Measurements from ENCODE around the gene ZBTB47.

Gene ZBTB47

GRCh38 chr3:42688487-42689420 lies 35.3 kb downstream of the ZBTB47 start:
- TF ChIP-seq CTCF (IDR thresholded peaks at IDR 0.05), result no peak

- TF ChIP-seq CTCF (IDR thresholded peaks at IDR 0.05), result no peak
Observed at GRCh38 chr3:42689421-42690014, 36.0 kb downstream of the ZBTB47 start.

- no peak for TF ChIP-seq CTCF (IDR thresholded peaks at IDR 0.05)
Observed at GRCh38 chr3:42690191-42690590, 36.7 kb downstream of the ZBTB47 start.

DNA sequence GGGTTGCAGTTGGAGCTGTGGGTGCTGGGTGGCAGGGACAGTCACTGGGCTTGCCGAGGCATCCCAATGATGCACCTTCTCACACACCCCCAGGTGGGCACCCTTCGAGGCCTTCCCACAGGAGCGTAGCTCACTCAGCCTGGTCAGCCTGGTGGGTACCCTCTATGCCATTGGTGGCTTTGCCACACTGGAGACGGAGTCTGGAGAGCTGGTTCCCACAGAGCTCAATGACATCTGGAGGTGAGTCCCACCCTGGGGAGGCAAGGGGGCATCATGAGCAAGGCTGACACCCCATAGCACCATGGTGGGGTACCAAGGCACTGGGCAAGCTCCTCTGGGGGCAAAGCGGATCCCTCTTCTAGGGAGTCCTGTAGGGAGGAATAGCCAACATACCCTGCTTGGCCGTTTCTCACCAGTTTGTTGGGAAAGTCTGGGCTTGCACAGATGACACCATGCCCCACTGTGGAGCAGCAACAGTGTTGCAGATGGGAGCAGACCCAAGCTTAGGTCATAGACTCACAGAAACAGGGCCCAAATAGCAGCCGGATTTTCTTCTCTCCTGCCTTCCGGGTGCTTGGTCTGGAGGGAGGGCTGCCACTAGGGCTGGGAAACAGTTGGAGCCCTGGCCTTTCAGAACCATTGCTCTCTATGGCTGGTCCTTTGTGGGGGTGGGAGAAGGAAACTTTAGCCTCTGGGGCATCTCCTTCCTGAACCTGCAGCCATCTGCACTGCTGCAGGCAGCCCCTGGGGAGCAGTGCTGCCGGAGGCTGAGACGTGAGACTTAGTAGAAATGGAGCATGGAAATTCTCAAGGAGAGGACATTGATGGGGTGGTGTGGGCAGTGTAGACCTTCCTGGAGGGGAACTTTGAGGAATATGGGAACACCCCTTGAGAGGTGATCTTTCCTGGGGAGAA lies 37.5 kb downstream of the ZBTB47 start:
- TF ChIP-seq CTCF (IDR thresholded peaks at IDR 0.05), result no peak

DNA sequence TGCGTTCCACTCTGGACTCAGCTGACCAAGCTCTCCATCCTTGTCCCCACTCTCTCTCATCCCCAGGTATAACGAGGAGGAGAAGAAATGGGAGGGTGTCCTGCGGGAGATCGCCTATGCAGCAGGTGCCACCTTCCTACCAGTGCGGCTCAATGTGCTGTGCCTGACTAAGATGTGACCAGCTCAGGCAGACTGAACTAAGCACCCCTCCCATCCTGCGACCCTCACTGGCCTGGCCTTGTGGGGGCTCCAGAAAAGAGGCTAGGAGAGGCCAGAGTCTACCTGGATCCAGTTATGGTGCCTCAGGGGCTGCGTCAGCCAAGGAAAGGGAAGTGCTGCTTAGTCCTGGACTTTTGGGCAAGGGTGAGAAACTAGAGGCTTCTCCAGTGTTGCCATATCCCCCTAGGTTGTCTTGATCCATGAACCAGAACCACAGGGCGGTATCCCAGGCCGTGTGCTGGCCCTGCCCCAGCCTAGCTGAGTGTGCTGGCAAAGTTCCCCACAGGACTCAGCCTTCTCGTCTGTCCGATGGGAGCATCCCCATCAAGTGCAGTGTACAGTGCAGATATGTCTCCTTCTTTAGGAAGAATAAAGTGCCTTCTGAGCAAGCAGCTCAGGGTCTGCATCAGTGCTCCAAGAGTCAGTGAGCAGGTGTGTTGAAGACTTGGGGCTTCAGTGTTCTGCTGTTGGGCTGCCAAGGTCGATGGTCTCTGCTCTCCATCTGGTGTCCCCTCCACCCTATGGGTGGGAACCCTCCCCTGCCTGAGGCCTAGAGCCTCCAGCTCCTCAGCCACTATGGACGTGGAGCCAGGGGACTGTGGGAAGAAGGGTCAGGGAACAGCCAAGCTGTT lies 38.5 kb downstream of the ZBTB47 start:
- TF ChIP-seq CTCF (IDR thresholded peaks at IDR 0.05), result no peak

DNA sequence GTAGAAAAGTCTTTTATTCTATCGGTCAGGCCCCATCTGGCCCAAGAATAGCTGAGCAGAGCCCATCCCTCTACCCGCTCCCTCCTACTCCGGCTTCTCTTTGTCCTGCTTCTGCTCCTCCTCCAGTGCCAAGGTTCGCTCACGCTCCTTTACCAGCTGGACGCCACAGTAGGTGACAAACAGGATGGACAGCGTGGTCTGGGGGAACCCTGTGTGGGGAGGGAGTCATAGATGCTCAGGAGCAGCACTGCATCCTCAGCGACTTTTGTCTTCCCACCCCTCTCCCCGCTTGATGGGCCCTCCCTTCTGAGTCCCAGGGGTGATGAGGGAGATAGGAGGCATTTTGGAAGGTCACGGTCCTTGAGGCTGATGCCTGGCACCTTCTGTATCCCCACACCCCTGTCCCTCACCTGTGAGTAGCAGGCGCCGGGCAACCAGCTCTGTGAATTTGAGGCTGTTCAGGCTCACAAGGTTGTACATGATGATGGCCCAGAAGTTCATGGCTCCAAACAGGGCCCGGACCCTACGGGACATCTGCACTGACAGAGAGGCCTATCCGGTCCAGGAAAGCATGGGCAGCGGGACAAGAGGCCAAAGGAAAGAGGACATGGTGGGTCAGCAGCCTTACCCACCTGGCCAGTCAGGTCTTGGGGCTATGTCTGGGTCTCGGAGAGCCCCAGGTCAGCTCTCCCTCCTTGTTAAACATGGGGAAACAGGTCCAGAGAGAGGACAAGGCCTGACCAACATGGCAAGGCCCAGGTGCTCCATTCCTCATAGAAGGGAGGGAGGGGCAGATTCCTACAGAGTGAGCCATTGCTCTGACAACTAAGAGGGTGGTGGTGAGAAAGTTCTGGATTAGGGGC lies 39.4 kb downstream of the ZBTB47 start:
- TF ChIP-seq CTCF (IDR thresholded peaks at IDR 0.05), result no peak
